A549 treated with CpdA at 1 μM for 4 hours (cell line): ENCODE data around the gene CNIH2. TPM values are rescaled to one million over a fixed set of nuclear protein-coding genes. Genes with fewer than 3 reads are reported as not detected.

Source experiments
- total RNA-seq: library from RNA; stranded (reverse); fragments of 200-300 nt; extraction: Qiagen RNA extraction; gene quantifications from 5 replicates; pipeline ENCODE4 v1.2.3, GENCODE V29; 2022; ENCODE audit warnings: low read depth

CNIH2 gene
- total RNA-seq: 0.89 to 3.1 TPM (median 2.1 TPM) in 5 replicates

DNA sequence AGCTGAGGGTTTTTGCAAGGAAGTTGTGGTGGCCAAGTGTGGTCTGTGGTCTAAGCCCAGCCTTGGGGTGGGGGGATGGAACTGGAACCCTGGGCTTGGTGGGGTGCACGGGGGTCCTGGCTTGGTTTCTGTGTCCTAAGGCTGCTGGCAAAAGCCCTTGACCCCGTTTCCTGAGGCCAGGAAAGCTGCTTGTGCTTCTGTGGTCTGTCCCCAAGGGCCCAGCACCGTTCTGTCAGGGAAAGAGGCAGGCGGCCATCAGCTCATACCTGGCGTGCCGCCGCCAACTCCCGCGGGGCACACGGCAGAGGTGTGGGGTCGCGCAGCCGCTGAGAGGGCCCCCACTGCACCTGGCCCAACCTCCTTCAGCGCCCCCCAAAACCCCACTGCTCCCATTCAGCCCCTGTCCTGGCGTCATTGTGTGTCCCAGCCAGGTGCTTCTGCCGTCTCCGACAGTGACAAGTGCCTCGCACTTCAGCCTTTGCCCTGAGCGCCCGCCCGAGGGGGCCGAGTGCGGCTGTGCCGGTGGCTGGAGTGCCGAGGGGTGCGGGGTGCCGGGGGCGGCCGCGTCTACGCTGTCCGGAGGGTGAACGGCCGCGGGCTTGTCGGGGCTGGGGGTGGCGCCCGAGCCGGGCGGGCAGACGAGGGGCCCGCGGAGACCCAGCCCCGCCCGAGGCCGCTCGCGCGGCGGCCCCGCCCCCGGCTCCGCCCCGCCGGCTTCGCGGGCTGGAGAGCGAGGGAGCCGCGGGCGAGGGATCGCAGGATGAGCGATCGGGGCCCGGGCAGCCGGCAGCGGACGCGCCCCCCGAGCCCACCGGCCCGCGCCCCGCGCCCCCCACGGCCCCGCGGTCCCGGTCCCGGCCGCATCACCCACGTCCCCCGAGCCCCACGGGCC is at the start of gene CNIH2:
Gene CNIH2 (plus strand): TSS at position 705 of the 892 bp plus-strand sequence. CDS start 282 bp downstream, outside the sequence.

GRCh38 chr11:66268244-66268951 is 9.6 kb upstream of the CNIH2 start, which contains the start of gene RAB1B:
TSS of gene RAB1B (plus strand) at chr11:66268639. CDS start at chr11:66268680, 41 bp downstream.

DNA sequence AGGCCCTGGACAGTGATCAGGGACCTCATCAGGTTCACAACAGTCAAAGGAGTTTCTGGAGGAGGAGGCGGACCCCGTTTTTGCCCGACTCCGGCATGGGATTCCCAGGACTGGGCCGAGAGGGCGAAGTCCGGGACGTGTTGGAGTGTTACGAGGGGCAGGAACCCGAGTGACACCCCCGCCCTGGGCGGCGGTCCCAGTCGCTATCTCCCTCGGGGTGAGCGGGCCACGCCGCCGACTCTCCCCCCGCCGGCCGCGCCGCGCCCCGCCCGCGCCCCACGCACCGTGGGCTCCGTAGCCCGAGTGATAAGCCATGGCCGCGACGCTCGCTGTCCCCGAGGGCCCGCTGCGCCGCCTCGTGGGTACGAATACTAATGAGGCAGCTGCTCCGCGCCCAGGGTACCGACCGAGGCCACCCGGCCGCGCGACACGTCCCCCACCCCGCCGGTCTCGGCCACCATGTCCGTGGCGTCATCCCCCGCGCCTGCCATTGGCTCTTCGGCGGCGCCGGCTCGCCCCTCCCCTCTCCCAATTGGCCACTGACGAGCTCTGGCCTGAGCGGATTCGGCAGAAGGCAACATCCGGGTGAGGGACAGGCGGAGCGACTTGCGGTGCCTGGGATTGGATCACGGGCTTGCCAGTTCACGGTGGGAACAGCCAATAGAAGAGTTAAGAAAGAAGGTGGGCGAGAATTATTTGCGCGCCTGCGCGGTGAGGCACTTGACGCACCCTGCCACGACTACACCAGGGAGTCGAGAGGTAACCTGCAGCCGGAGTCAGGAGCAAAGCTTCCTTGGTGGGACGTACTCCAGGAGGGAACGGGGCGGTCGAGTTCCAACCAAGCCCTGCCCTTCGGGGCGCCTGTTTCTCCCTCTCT is 10.9 kb downstream of the CNIH2 start, which contains the start of gene YIF1A:
Gene YIF1A (minus strand): TSS at position 473 of the 877 bp plus-strand sequence. CDS start 158 bp downstream, at position 315.

GRCh38 chr11:66291706-66292542 is 13.9 kb downstream of the CNIH2 start, which contains the start of gene TMEM151A:
TSS of gene TMEM151A (plus strand) at chr11:66291894. CDS start at chr11:66292014, 120 bp downstream.

GRCh38 chr11:66316849-66317251 is 38.9 kb downstream of the CNIH2 start, which contains the start of gene CD248:
TSS of gene CD248 (minus strand) at chr11:66317044. CDS start at chr11:66317027, 17 bp downstream.

Other genes with a start within 250 kb of the CNIH2 start
- gene GAL3ST3, start 229.0 kb upstream of the CNIH2 start, total RNA-seq: not detected in 5 replicates
- 170 to 182 TPM (median 175 TPM) in 5 replicates for gene SF3B2, start 225.8 kb upstream of the CNIH2 start, total RNA-seq
- gene PACS1, start 207.9 kb upstream of the CNIH2 start, total RNA-seq: 45.0 to 72.8 TPM (median 63.4 TPM) in 5 replicates
- gene KLC2, start 20.5 kb upstream of the CNIH2 start, total RNA-seq: 35.4 to 46.5 TPM (median 41.2 TPM) in 5 replicates
- gene RAB1B, start 9.5 kb upstream of the CNIH2 start, total RNA-seq: 122 to 151 TPM (median 148 TPM) in 5 replicates
- 79.2 to 122 TPM (median 116 TPM) in 5 replicates for gene YIF1A, start 11.0 kb downstream of the CNIH2 start, total RNA-seq
- 1.9 to 3.8 TPM (median 3.5 TPM) in 5 replicates for gene TMEM151A, start 13.7 kb downstream of the CNIH2 start, total RNA-seq
- not detected in 5 replicates for gene CD248, start 38.9 kb downstream of the CNIH2 start, total RNA-seq
- gene RIN1, start 58.3 kb downstream of the CNIH2 start, total RNA-seq: 28.6 to 42.5 TPM (median 39.3 TPM) in 5 replicates
- 82.1 to 102 TPM (median 91.1 TPM) in 5 replicates for gene BRMS1, start 66.9 kb downstream of the CNIH2 start, total RNA-seq
- 14.6 to 20.9 TPM (median 18.5 TPM) in 5 replicates for gene B4GAT1, start 69.5 kb downstream of the CNIH2 start, total RNA-seq
- gene SLC29A2, start 93.6 kb downstream of the CNIH2 start, total RNA-seq: 3.2 to 5.0 TPM (median 4.5 TPM) in 5 replicates
- not detected in 5 replicates for gene NPAS4, start 142.9 kb downstream of the CNIH2 start, total RNA-seq
- gene MRPL11, start 160.7 kb downstream of the CNIH2 start, total RNA-seq: 82.6 to 118 TPM (median 108 TPM) in 5 replicates
- 4.2 to 6.4 TPM (median 4.6 TPM) in 5 replicates for gene PELI3, start 188.7 kb downstream of the CNIH2 start, total RNA-seq
- gene DPP3, start 202.3 kb downstream of the CNIH2 start, total RNA-seq: 47.5 to 58.9 TPM (median 55.8 TPM) in 5 replicates
- 7.7 to 11.2 TPM (median 9.1 TPM) in 5 replicates for gene BBS1, start 232.5 kb downstream of the CNIH2 start, total RNA-seq